GM21381 (cell line): ENCODE results near the gene DIRAS1.

Source experiments
- ATAC-seq: cut with Tn5 transposase; IDR thresholded peaks from one replicate; pipeline ENCODE4 v1.9.1; 2021; ENCODE audit warnings: mild to moderate bottlenecking, moderate library complexity; ENCODE audit not compliant: unreplicated experiment

DIRAS1 gene

DNA sequence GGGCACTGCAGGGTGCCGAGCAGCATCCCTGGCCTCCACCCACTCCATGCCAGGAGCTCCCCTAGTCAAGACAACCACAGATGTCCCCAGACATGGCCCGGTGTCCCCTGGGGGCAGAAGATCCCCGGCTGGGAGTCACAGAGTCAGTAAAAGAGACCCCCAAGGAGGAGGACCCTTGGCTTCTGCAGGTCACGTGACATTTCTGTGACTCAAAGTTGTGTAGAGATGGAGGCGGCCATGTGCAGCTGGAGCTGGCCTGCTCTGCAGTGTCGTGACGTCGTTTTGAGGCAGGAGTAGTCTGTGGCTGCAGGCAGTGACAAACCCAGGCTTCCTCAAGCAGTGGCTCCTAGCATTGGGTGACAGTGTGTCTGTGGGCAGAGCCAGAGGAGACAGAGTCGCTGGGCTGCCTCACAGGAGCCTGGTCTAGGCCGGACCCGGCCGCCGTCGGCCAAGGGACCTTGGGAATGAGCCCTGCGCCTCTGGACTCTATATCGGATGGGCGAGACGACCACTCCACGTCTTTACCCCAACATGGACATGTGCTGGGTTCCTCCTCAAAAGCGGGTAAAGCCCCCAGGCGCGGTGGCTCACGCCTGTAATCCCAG is 7.7 kb upstream of the DIRAS1 start:
- no peak for ATAC-seq

DNA sequence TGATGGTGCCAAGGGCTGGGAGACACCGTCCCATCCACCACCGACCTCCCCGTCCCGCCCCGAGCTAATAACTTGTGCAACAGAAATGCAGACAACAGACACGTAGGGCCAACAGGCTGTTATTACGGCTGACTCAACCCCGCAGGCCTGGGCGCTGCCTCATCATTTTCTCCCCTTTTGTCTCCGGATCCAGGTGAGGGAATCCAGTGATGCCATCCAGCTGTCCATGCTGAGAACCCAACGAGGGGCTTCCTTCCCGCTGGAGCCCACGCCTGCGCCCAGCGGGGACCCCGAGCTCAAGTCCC is 6.4 kb upstream of the DIRAS1 start:
- no peak for ATAC-seq

DNA sequence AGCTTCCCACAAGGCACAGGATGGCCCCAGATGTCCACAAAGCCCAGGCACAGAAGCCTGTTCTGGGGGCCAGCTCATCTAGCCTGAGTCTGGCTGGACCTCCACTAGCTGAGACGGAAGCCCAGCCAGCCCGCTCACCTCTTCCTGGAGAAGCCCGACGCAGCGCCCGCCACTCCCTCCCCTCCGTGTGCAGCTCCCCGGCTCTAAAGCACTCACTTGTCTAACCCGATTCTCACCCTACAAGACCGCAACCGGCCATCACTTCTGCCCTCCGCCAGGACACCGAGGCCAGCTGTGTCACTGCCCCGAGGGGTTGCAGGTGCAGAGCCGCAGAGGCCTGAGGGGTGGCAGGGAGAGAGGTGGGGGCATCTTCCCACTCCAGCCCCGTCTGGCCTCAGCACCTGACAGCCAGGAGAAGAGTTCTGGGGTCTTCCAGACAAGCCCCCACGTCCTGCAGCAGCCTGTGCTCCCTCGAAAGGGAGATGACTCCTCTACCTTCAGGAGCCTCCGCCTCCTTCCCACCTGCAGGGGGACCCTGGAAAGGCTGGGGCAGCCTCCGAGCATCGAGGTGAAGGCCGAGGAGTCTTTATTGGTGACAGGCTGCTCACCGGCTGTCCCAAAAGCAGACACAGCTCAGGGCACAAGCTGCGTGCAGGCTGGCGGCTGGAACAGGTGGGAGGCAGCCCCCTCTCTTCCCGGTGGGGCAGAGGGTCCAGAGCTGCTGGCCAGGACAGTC is 5.9 kb upstream of the DIRAS1 start:
- no peak for ATAC-seq

DNA sequence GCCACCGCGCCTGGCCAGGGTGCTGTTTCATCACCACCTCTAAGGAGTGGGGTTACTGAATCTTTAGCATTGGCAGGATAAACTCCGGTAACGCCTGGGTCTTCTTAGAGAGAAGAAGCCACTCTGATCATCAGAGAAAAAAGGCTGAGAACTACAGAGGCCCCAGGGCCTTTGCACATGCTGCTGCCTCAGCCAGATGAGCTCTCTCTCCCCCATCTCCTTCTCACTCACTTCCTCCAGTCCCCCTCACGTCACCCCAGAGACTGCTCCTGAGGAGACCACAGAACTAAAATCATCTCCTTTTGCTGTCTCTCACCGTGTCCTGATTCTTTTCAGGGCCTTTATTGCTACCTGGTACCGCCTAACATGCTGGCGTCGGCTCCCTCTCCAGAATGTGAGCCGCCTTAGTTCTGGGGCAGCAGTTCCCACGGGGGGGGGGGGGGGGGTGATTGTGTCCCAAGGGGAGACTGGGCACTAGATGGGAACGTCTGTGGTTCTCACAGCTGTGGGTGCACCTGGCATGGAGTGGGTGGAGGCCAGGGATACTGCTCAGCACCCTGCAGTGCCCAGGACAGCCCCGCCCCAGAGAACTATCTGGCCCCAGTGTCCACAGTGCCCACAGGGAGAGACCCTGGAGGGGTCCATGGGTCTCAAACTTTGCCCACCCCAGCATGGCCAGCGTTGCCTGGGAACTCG is 5.1 kb upstream of the DIRAS1 start:
- ATAC-seq = no peak

DNA sequence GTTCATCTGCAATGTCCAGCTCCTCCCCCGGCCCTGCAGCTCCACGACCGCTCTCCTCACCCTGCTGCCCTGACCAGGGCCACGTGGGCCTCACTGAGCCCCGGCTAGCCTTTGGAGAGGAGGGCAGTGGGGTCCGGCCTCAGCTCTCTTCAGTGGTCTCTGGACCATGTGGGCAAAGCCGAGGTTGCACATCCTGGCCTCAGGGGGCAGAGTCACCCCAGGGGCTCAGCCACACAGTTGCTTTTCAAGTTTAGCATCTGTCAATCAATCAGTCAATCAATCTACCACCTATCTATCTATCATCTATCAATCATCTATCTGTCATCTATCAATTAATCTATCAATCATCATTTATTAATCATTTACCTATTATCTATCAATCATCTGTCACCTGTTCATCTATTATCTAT is 3.0 kb upstream of the DIRAS1 start:
- ATAC-seq = no peak

DNA sequence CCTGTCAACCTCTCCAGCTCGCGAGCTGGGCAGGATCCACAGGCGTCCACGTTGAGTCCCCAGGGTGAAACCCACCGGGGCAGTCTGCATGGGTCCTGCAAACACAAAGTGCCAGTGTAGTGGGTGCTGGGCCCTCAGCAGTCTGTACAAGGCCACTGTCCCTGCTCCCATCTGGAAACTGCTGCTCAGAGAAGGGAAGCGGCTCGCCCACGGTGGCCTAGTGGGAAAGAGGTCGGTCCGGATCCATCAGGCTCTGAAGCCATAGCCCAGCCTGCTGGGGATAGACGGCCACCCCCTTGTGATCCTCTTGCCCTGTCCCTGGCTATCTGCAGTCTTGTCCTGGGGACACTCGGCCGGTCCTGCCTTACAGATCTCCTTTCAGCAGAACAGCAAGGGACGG is 2.6 kb upstream of the DIRAS1 start:
- no peak for ATAC-seq

DNA sequence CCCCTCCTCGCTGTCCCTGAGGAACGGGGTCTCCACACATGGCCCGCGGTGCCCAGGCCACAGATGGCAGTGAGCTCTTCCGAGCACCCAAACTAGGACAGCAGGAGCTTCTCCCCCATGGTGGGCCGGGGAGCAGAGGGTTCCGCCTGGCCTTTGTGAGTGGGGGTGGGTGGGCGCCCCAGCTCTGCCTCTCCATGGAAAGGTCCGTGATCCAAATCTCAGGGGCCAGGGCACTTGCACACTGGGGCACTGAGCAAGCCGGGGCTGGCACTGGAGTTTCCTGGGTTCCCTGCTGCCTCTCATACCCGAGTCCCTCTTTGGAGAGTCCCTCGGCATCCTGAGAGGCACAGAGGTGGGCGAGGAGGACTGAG is 2.2 kb upstream of the DIRAS1 start:
- no peak for ATAC-seq

DNA sequence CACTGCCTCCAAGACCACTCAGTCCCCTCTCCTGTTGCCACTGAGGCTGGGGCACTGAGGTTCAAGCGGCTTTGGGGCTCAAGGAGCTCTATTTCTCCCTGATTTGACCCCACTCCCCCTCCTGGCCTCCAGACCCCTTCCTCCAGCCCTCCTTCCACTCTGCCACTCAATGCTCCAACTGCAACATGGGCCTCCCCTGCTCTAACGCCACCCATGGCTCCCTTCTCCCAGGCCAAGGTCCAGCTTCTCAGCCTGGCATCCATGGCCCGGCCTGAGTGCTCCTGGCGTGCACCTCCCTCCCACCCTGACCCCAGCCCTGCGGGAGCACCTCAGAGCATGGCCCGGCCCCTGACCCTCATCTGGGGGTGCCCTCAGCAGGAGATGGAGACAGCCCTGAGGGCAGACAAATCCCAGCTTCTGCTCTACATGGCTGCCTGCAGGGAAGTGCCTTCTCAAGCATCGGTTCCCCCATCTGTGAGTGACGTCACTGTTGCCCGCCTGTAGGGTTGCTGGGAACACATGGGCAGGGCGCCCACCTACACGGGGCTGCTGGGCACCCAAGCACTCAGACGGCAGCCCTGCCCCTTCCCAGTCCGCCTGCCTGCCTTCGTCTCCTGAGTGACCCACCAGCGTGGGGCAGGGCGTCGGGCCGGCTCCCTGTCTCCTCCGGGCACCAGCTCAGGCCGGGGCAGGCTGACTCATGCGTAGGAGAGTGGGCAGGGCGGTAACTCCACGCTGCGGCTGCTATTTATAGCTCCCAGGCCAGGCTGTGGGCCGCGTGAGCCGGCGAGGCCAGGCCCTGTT is 1.6 kb upstream of the DIRAS1 start:
- ATAC-seq = no peak

DNA sequence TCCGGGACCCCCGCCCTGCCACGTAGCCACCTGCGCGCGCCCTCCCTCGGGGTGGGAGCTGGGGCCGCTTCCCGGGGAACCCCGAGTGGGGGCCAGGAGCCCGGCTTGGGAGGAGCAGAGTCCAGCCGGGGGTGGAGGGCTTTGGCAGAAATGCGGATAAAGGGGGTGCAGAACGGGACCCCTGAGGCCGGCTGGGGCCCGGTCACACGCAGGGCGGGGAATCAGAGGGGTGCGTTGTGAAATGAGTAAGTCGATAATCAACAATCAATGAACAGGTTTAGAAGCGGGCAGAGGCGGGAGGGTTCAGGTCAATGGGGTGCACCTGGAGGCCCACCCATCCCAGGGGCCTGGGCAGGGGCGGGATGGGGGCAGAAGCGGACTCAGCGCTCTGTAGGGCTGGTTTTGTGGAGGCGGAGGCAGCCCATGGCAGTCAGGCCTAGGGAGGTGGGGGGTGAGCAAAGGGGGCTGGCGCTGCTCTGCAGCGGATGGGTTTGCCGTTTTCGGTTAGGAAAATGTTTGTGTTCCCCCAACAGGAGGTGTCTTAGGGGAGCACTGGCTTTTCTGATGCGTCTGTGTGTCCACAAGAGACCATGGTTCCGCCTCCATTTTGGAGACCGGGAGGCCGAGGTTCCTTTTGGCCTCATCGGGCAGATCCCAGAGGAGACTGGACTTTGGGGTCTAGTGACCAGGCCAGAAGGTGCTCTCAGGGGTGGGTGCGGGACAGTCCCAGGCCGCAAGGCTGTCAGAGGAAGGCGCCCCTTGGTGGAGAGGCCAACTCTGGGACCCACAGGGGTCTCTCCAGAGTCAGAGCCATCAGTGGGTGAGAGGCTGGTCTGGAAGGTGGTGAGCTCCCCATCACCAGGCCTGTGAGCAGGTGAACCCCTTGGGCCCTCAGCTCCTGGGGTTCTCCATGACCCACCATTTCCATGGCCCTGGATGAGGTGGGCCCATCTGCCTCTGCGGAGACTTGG is 683 bp upstream of the DIRAS1 start:
- ATAC-seq = no peak

DNA sequence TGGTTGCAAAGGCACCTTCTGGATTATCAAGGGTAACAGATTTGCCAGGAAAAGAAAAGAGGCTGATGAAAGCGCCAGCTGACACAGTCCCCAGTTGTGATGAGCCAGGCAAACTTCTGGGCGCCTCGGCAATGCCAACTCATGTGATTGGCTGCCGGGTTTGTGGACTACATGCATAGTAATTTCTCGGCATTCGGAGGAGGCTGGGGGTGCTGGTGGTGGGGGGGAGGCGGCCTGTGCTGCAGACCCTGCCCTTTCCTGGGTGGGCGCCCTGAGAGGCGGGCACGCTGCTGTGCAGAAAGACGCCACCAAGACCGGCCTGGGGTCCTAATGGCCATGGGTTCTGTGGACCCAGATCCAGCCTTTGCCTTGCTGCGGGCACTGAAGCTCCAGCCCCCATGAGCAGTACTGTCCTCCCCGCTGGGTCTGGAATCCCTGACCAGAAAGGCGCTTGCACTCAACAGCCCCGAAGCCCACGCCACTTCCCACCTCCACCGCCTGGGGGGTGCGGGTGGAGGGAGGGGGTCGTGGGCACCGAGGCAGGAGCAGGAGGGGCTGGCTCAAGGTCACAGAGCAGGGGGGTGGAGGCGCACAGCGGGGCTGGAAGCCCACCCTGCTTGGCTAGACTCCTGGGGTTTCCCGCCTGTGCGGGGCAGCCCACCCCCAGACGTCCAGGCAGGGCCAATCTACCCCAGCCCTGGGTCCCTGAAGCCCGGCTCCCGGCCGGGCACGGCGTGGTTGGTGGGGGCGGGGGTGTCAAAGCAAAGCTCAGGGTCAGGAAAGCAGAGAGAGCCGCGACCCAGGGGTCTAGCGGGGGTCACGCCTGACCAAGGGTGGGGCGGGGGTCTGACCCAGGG is 1.0 kb downstream of the DIRAS1 start:
- ATAC-seq = no peak

DNA sequence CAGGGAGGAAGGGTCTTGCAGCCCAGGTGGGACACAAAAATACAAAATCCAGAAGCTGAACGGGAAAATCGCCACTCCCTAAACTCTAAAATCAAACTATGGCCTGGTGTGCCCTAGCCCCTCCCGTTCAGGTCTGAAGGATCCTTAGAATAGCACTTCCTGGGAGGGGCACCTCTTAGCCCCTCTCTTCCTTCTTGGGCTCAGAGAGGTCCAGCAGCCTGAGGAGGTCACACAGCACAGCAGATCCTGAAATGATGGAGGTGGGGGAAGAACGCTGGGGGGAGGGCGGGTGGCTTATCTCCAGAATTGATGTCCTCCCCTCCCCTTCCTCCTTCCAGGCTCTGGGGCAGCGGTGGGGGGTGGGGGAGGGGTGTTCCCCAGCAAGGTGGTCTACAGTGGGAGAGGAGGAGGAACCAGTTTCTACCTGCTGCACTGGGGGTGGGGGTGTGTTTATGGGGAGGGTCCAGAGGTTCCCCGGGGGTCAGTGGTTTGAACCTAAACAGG is 1.9 kb downstream of the DIRAS1 start:
- ATAC-seq = no peak

DNA sequence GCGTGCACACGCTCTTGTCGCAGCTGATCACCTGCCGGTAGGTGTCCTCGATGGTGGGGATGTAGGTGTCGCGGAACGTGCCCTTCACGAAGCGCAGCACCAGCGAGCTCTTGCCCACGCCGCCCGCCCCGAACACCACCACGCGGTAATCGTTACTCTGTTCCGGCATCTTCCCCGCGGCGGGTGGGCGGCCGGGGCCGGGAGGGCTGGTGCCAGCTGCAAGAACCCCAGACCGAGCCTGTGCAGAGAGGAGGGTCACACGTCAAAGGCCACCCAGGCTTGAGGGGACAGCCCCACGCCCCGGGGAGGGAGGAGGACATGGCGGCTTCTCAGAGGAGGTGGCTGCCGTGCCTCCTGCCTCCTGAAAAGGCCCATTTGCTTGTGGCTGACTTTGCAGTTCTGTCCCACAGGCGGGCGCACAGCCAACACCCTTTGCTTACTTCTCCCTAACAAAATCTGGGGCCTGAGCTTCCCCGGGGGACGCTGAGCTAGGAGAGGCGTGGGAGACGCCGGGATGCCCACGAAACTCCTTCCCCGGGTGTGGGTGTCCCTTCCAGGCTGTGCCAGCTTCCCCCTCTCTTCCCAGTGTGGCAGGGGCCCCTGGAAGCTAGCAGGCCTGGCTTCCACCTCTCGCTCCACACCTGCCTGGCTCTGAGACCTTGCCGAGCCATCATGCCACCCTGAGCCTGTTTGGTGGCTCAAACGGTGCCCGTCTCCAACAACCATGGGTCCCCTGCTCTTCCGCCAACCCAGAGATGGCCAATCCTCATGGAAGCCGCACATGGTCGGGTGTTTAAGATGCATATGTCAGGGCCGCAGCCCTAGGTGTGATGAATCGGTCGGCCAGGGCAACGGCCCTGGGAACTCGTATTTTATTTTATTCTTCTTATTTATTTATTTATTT is 3.3 kb downstream of the DIRAS1 start:
- ATAC-seq = no peak

DNA sequence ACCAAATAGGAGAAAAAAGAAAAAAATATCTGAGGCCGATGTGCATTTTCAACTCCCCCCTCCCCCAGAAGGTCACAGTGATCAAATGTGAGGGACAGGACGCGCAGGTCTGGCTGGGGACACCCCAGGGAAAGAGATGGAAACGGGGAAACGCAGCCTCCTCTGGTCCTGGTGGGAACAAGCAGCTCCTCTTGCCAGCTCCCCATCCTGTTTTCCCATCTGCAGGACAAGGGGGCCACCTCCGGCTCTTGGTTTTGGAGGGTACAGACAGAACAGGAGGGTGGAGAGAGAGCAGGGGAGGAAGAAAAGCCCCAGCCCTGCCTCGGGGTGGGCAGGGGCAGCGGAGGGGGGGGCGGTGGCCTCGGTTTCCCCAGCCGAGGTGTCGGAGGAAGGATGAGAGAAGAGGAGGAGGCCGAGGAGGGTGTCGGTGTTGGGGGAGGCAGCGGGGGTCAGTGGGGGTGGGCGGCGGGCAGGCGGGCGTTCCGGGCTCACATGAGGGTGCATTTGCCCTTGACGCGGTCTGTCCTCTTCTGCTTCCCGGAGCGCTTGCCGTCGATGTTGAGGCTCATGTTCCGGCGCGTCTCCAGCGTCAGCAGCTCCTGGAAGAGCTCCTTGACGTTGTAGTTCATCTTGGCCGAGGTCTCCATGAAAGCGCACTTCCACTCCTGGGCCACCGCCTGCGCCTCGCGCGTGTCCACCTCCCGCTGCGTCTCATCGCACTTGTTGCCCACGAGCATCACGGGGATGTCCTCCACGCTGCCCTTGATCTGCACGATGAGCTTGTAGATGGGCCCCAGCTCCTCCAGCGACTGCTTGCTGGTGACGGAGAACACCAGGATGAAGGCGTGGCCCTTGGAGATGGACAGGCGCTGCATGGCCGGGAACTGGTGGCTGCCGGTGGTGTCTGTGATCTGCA is 4.2 kb downstream of the DIRAS1 start:
- ATAC-seq = no peak

DNA sequence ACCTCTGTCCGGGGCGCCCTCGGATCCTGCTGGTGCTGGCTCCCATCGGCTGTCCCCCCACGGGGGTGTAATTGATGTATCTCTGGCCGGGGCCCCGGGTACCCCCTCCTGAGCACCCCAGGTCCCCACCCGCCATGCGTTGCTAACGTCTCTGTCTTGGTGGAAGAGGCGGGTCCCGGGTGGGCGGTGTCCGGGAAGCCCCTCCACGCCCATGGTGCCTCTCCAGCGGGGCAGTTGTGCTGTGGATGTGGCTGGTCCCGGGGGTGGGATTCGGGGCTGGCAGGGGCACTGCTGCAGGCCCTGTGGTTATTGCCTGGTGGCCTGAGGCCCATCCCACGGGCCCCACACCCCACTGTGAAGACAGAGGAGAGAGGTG is 4.9 kb downstream of the DIRAS1 start:
- no peak for ATAC-seq

DNA sequence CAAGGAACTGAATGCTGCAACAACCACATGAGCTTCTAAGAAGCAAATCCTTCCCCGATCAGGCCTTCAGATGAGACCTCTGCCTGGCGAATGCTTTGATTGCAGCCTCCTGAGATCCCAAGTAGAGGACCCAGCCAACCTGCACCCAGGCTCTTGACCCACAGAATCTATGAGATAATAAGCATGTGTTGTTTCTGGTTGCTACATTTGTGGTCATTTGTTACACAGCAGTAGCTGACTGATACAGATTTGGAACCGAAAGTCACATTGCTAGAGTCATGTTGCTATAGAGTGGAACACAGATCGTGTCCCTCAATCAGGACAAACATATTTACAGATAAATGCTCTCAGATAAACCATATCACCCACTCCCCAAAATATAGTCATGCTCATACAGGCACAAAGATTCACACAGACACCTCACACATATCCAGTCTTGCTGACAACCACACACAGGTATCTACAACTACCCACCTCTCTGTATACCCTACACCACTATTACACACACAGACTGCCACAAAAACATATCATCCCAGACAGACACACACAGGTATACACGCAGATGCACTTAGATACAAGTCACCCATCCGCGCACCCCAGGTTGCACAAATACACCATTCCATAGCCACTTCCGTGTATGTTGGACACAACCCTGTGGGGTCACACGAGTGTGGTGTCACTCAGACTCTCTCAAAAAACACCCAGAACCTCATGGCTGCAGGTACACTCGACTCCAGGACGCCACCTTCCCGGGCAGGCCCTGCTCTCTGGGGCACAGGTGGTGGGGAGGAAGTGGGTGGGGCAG is 5.5 kb downstream of the DIRAS1 start:
- ATAC-seq = no peak

DNA sequence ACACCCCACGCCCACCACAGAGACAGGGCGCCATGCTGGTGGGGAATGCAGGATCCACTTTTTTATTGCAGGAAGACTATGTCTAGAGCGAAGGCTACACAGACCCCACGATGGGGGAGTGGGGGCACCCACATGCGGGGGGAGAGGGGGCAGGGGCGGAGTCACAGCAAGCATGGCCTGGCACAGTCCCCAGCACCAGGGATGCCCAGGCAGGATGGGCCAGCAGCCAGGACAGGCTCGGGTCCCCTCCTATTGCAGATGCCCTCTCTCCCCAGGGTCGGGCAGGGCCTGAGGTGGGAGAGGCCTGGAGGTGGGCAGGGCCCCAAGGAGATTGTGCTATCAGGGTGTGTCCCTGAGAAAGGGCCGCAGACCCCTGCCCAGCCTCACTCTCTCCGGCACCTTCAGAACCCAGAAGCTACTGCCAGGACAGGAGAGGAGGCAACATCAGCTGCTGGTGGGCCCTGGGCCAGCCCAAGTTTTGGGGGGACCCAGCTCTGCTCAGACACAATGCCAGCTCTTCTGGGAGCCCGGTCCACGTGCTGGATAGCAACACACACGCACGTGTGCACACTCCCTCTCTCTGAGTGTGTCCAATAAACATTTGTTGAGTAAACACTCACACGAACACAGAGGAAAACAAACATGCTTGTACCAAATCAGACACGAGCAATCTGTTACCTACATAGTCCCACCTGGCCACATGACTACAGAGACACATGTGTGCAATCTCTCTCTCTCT is 6.5 kb downstream of the DIRAS1 start:
- no peak for ATAC-seq
